H1 (cell line): Measurements from ENCODE around the gene DNAH8. TPM values are rescaled to one million over a fixed set of nuclear protein-coding genes. Genes with fewer than 3 reads are reported as not detected.

Experiments
- CTCF ChIA-PET: fragments of 300-600 bp; sonication (Branson Sonifier 250); formaldehyde crosslinking; loops from one replicate; lab custom pipeline; 2021; ENCODE audit not compliant: partially characterized antibody; lab: Charles Lee
- POLR2A ChIA-PET: fragments of 300-600 bp; sonication (Branson Sonifier 250); formaldehyde crosslinking; loops from one replicate; lab custom pipeline; 2021; ENCODE audit warnings: inconsistent platforms; ENCODE audit not compliant: partially characterized antibody; lab: Charles Lee
- DNase-seq, 2 experiments: peaks; one replicate each; pipeline versions ENCODE4 v3.0.0 to v3.0.0-alpha.2; 2010 to 2022; ENCODE audit warnings: low spot score in 2 of 2, low read depth in 1 of 2, mixed read lengths in 1 of 2
- FAIRE-seq: peaks from 2 replicates; lab custom pipeline; 2011; peaks lifted over from hg19 to GRCh38; lab: Jason Lieb, UNC
- H2AFZ ChIP-seq: 2 replicates; pipeline ENCODE4 v1.8.1; 2012; ENCODE audit warnings: low read length, inconsistent platforms
- H2AK5ac ChIP-seq: 2 replicates; pipeline ENCODE4 v1.6.1; 2013; ENCODE audit warnings: low read depth, low read length
- H2BK120ac ChIP-seq: replicated peaks from 2 replicates; pipeline ENCODE3; 2013; ENCODE audit warnings: low read depth, low read length, inconsistent platforms
- H2BK12ac ChIP-seq: 2 replicates; pipeline ENCODE4 v1.6.1; 2013; ENCODE audit warnings: low read depth, low read length
- H2BK15ac ChIP-seq: 2 replicates; pipeline ENCODE4 v1.6.1; 2013; ENCODE audit warnings: low read length
- H2BK20ac ChIP-seq: 2 replicates; pipeline ENCODE4 v1.6.1; 2013; ENCODE audit warnings: low read length
- H2BK5ac ChIP-seq: 2 replicates; pipeline ENCODE4 v1.6.1; 2013; ENCODE audit warnings: low read depth, low read length
- H3K14ac ChIP-seq: 2 replicates; pipeline ENCODE4 v1.6.1; 2013; ENCODE audit warnings: inconsistent platforms; ENCODE audit not compliant: insufficient read length
- H3K18ac ChIP-seq: 2 replicates; pipeline ENCODE4 v1.6.1; 2013; ENCODE audit warnings: low read length; ENCODE audit errors: extremely low read depth
- H3K23ac ChIP-seq: 2 replicates; pipeline ENCODE4 v1.6.1; 2013; ENCODE audit warnings: inconsistent platforms; ENCODE audit not compliant: insufficient read length
- H3K23me2 ChIP-seq: 2 replicates; pipeline ENCODE4 v1.6.1; 2013; ENCODE audit warnings: low read depth, low read length
- H3K27ac ChIP-seq: 2 replicates; pipeline ENCODE4 v1.6.1; 2011; ENCODE audit warnings: low read depth, low read length, inconsistent platforms
- H3K27me3 ChIP-seq, 4 experiments: replicated peaks in 1 of 4; 1 replicate in 1 of 4; 2 replicates in 3 of 4; pipeline versions ENCODE4 v1.6.1 to v1.8.1; 2011 to 2013; ENCODE audit warnings: low read length in 3 of 4, mild to moderate bottlenecking in 3 of 4, inconsistent platforms in 2 of 4, mixed read lengths in 2 of 4, moderate library complexity in 1 of 4; ENCODE audit not compliant: control insufficient read depth in 3 of 4, insufficient read depth in 3 of 4; ENCODE audit errors: extremely low read depth in 1 of 4
- H3K36me3 ChIP-seq, 4 experiments: 2 replicates each; pipeline versions ENCODE4 v1.6.1 to v1.8.1; 2011 to 2013; ENCODE audit warnings: mild to moderate bottlenecking in 4 of 4, low read length in 3 of 4, moderate library complexity in 2 of 4, control low read depth in 1 of 4, inconsistent platforms in 1 of 4; ENCODE audit not compliant: insufficient read depth in 4 of 4, control insufficient read depth in 2 of 4
- H3K4ac ChIP-seq: replicated peaks from 2 replicates; pipeline ENCODE3; 2013; ENCODE audit warnings: low read length, low read depth, mixed read lengths, inconsistent platforms; ENCODE audit not compliant: insufficient read length
- H3K4me1 ChIP-seq, 4 experiments: replicated peaks in 1 of 4; 1 replicate in 1 of 4; 2 replicates in 3 of 4; pipeline versions ENCODE4 v1.6.1 to v1.8.1; 2011 to 2013; ENCODE audit warnings: low read length in 3 of 4, inconsistent platforms in 2 of 4, mixed read lengths in 1 of 4; ENCODE audit not compliant: insufficient read depth in 4 of 4, control insufficient read depth in 3 of 4
- H3K4me2 ChIP-seq, 2 experiments: 2 replicates each; pipeline versions ENCODE4 v1.6.1 to v1.8.1; 2011 to 2013; ENCODE audit warnings: low read depth in 2 of 2, low read length in 2 of 2, control low read depth in 1 of 2, inconsistent platforms in 1 of 2, mild to moderate bottlenecking in 1 of 2; ENCODE audit not compliant: insufficient read depth in 1 of 2
- H3K4me3 ChIP-seq, 4 experiments: fragments of 200-600, 300-600 bp in 1 of 4; sonication (generic), shearing (Covaris generic), sonication (Bioruptor Twin) in 1 of 4; 2 replicates each; pipeline versions ENCODE4 v1.5.1 to v1.8.1; 2011 to 2016; ENCODE audit warnings: low read length in 4 of 4, low read depth in 3 of 4, control low read depth in 2 of 4, inconsistent platforms in 2 of 4, mild to moderate bottlenecking in 2 of 4, mixed read lengths in 1 of 4, moderate library complexity in 1 of 4; ENCODE audit not compliant: insufficient read depth in 2 of 4; ENCODE audit errors: extremely low read depth in 1 of 4
- H3K56ac ChIP-seq: replicated peaks from 2 replicates; pipeline ENCODE3; 2013; ENCODE audit warnings: low read depth, mild to moderate bottlenecking, mixed read lengths, low read length, inconsistent platforms; ENCODE audit not compliant: insufficient read length
- H3K79me1 ChIP-seq: 2 replicates; pipeline ENCODE4 v1.6.1; 2013; ENCODE audit warnings: low read depth, low read length, control low read depth
- H3K79me2 ChIP-seq, 2 experiments: 2 replicates each; pipeline versions ENCODE4 v1.6.1 to v1.8.1; 2012 to 2013; ENCODE audit warnings: low read length in 2 of 2, mild to moderate bottlenecking in 2 of 2, inconsistent platforms in 1 of 2; ENCODE audit not compliant: insufficient read depth in 2 of 2, control insufficient read depth in 1 of 2
- H3K9ac ChIP-seq, 4 experiments: replicated peaks in 1 of 4; 1 replicate in 1 of 4; 2 replicates in 3 of 4; pipeline versions ENCODE4 v1.6.1 to v1.8.1; 2011 to 2013; ENCODE audit warnings: low read depth in 3 of 4, low read length in 3 of 4, control low read depth in 2 of 4, mild to moderate bottlenecking in 2 of 4, moderate library complexity in 2 of 4, inconsistent platforms in 1 of 4; ENCODE audit errors: extremely low read depth in 1 of 4
- H3K9me3 ChIP-seq, 2 experiments: 2 replicates each; pipeline versions ENCODE4 v1.6.1 to v1.8.1; 2012 to 2013; ENCODE audit warnings: mild to moderate bottlenecking in 2 of 2, moderate library complexity in 2 of 2, control low read depth in 1 of 2, inconsistent platforms in 1 of 2, low read depth in 1 of 2, low read length in 1 of 2, mixed read lengths in 1 of 2; ENCODE audit not compliant: insufficient read depth in 2 of 2
- H4K20me1 ChIP-seq, 2 experiments: replicated peaks in 1 of 2; 2 replicates each; pipeline versions ENCODE3 to v1.8.1; 2011 to 2013; ENCODE audit warnings: inconsistent platforms in 2 of 2, low read length in 2 of 2, mild to moderate bottlenecking in 1 of 2; ENCODE audit not compliant: insufficient read depth in 2 of 2, control insufficient read depth in 1 of 2
- H4K5ac ChIP-seq: 2 replicates; pipeline ENCODE4 v1.6.1; 2013; ENCODE audit warnings: low read length, low read depth, mixed read lengths, inconsistent platforms; ENCODE audit not compliant: insufficient read length
- H4K8ac ChIP-seq: 2 replicates; pipeline ENCODE4 v1.8.0; 2013; ENCODE audit warnings: mild to moderate bottlenecking, moderate library complexity, low read length, inconsistent platforms; ENCODE audit not compliant: insufficient read depth; ENCODE audit errors: extremely low read depth
- H4K91ac ChIP-seq: replicated peaks from 2 replicates; pipeline ENCODE3; 2013; ENCODE audit warnings: low read length, mixed read lengths, inconsistent platforms; ENCODE audit not compliant: insufficient read length
- ATF3 ChIP-seq: IDR thresholded peaks from 2 replicates; pipeline ENCODE4 v1.6.1; 2011; ENCODE audit warnings: low read depth, mild to moderate bottlenecking, low read length; ENCODE audit not compliant: insufficient read depth
- GABPA ChIP-seq: IDR thresholded peaks from 2 replicates; pipeline ENCODE4 v1.6.1; 2011; ENCODE audit warnings: mild to moderate bottlenecking, low read length, moderate library complexity, borderline replicate concordance; ENCODE audit not compliant: insufficient read depth
- SP4 ChIP-seq: IDR thresholded peaks from 2 replicates; pipeline ENCODE4 v1.6.1; 2012; ENCODE audit warnings: low read length, inconsistent platforms
- WGBS, 2 experiments: shearing (Covaris generic) in 1 of 2; methylation state at CpG; one replicate each; pipeline versions ENCODE4 v1.1.6 to v1.1.7; 2013 to 2015; ENCODE audit warnings: low lambda C conversion rate in 2 of 2, mixed read lengths in 2 of 2, inconsistent platforms in 1 of 2, low coverage in 1 of 2, missing lambda C conversion rate in 1 of 2; ENCODE audit not compliant: insufficient replicate concordance in 2 of 2, insufficient coverage in 1 of 2, insufficient read length in 1 of 2; ENCODE audit errors: extremely low coverage in 1 of 2, missing lambda C conversion rate in 1 of 2; 5-methylcytosine and 5-hydroxymethylcytosine counted together
- polyA plus RNA-seq, 7 experiments: library from polyadenylated mRNA; depleted of rRNA in 3 of 7; stranded (reverse) in 5 of 7; unstranded in 2 of 7; fragments of >200 nt in 5 of 7; fragments of 200-250 nt in 2 of 7; gene quantifications; 1 replicate in 5 of 7; 2 replicates in 1 of 7; 4 replicates in 1 of 7; pipeline versions ENCODE4 v1.2.1 to v1.2.3, GENCODE V29; 2011 to 2013; ENCODE audit warnings: missing spikeins in 2 of 7, mixed read lengths in 2 of 7
- total RNA-seq: library from RNA; stranded (reverse); fragmentation: NEBNext Ultra II Directional; extraction: Animal tissue kit (Norgen Biotek cat#: 25700); gene quantifications from 2 replicates; pipeline ENCODE4 v1.2.1, GENCODE V29; 2021

Gene DNAH8
- total and polyA plus RNA-seq, 2 of the 8 experiments (the other 6 are each of a cell fraction or from before 2014, with no cell fraction given) = under 0.01 TPM; not detected in 1

GRCh38 chr6:38876475-38876874 lies 161.4 kb downstream of the DNAH8 start:
- H4K8ac ChIP-seq = no peak overlapping the region
- no peak overlapping the region for H3K27ac ChIP-seq
- DNase-seq (no peak), FAIRE-seq (no peak)
- ChIA-PET POLR2A (no interaction called here), CTCF (interaction anchor here (0.6 kb wide), 1 partner anchor 72 kb away, joined by 3 read pairs; no protein-coding TSS in a partner anchor)
- H3K14ac ChIP-seq = no peak overlapping the region
- no peak overlapping the region for H2BK20ac ChIP-seq
- H3K56ac ChIP-seq = no peak overlapping the region
- no peak overlapping the region for H3K9ac ChIP-seq
- TF ChIP-seq SP4 (no peak), GABPA (no peak), ATF3 (no peak)
- WGBS, 2 experiments = 89% methylated on average over 7 of the region's 7 CpGs; no CpG with 5 or more reads in 1 of the 2 experiments
- 0 out of 2 replicates have a peak overlapping the region, but pooled peaks have one; percentile 10 for H2AFZ ChIP-seq
- no peaks in the 10 kb centered on the region for H3K79me2 ChIP-seq
- H3K27me3 ChIP-seq = no peaks in the 10 kb centered on the region
- H3K23ac ChIP-seq = no peak overlapping the region
- H3K18ac ChIP-seq = no peak overlapping the region
- H3K23me2 ChIP-seq = no peaks in the 10 kb centered on the region
- no peak overlapping the region for H2BK5ac ChIP-seq
- H2BK15ac ChIP-seq = no peak overlapping the region
- no peak overlapping the region for H2BK12ac ChIP-seq
- H3K9me3 ChIP-seq = no peaks in the 10 kb centered on the region
- no peaks in the 10 kb centered on the region for H3K36me3 ChIP-seq
- no peak overlapping the region for H3K4me2 ChIP-seq
- H3K4me3 ChIP-seq = no peak overlapping the region
- no peak overlapping the region for H2BK120ac ChIP-seq
- no peak overlapping the region for H4K5ac ChIP-seq
- H3K4me1 ChIP-seq = no peaks in the 10 kb centered on the region; a peak in 1 of 7 replicates
- no peak overlapping the region for H3K4ac ChIP-seq
- no peak overlapping the region for H4K91ac ChIP-seq
- no peak overlapping the region for H2AK5ac ChIP-seq
- H4K20me1 ChIP-seq = no peaks in the 10 kb centered on the region
- no peaks in the 10 kb centered on the region for H3K79me1 ChIP-seq
